Measurements from ENCODE around the gene SH3TC1.

SH3TC1 gene

DNA sequence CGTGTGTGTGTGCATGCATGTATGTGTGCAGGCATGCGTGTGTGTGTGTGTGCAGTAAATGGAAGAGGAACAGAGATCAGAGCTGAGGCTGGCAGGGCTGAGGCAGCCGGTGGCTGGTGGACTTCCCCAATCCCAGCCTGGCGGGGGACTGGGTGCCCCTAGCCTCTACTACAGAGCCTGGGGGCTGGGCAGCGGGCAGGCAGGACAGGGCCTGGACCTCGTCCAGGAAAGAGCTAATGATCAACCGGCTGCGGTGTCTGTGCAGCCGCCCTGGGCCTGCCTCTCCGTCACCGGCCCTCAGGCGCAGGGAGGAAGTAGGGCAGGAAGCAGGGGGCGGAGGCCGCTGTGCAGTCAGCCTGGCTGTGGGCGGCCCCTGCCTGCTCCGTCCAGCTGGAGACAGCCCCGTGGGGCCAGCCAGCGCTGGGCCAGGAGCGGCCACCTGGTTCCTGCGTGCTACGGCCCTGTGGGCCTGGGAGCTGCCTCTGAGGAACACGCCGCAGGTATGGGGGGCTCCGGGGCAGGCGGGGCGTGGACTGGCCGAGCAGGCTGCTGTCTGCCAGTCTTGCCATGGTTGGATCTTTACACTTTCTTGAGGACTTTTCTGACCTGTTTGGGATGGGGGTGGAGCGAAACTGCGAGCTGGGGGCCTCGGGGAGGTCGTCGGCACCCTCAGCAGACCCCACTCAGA lies at the start of gene SH3TC1:
SH3TC1 (plus strand) TSS at position 385 of the 688 bp plus-strand sequence. CDS start 5,905 bp downstream, outside the sequence.
- no peak for DNase-seq

DNA sequence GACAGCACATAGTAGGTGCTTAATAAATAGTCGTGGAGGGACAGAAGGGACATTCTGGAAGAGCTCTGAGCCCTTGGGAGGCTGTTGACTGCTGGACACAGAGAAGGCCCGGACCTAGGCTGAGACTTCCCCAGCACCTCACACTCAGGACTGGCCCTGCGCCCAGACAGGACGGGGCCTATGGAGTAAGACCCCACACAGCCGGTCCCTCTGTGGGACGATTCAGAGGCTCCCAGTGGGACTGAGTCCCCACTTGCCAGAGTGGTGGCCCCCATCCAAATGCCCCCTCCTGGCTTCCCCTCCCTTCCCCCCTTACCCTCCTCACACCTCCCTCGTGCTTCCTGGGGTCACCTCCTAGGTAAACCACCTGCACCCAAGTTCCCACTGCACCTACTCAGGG lies 49.4 kb upstream of the SH3TC1 start:
- DNase-seq = no peak

DNA sequence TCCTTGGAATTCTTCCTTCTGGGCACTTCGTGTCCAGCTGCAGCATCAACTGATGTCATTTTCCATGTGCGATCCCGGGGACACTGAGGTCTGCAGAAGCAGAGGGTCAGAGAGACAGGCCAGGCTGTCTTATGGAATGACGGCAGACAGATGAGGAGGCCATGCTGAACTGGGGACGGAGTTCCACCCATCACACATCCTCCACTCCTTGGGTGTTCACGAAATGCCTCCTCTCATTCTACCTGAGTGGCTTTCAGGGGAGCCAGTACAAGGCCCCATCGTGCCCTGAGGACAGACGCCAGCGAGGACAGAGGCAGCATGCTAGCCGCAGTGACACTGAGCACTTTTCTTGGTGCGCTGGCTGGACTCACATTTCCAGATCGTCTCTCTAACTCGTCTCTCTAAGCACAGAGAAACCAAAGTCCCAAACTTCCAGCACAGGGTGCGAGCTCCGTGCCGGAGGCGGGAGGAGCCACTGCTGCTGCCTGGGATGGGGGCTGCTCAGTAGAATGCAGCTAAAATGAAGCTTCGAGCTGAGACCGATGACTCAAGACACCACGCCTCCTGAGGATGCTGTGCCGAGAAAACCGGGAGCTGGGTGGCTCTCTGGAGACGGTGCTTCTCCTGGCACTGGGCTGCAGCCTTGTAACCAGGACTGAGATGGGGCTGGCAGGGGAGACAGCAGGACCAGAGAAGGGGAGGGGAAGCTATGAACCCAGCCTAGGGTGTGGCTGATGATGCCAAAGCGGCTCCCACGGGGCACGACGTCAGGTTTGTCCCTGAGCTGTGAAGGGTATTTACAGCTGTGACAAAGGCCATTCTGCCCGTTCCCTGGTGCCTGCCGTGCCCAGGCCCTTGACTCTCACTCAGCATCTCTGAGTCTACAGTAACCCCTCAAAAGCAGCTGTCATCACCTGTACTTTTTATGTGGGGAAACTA lies 48.7 kb upstream of the SH3TC1 start:
- DNase-seq = no peak

DNA sequence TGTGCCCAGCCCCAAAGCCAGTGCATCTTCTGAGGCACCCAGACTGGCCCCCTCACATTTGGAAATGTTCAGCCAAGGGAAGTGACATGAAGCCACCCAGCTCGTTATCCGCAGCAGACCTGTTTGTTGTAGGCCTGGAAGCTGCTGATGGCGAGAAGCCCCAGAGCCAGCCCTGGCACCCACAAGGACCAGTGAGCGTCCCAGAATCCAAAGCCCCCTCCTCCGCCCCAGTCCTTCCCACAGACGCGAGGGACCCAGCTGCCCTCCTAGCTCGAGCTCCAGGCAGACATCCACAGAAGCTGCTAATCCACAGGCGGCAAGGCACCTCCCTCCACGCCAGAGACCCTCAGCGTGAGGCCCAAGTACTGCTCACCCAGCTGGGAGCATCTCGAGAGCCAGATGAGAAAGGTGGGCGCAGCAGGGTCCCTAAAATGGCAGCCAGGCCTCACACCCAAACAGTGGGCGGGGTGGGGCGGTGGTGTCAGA lies 47.9 kb upstream of the SH3TC1 start:
- DNase-seq = no peak

DNA sequence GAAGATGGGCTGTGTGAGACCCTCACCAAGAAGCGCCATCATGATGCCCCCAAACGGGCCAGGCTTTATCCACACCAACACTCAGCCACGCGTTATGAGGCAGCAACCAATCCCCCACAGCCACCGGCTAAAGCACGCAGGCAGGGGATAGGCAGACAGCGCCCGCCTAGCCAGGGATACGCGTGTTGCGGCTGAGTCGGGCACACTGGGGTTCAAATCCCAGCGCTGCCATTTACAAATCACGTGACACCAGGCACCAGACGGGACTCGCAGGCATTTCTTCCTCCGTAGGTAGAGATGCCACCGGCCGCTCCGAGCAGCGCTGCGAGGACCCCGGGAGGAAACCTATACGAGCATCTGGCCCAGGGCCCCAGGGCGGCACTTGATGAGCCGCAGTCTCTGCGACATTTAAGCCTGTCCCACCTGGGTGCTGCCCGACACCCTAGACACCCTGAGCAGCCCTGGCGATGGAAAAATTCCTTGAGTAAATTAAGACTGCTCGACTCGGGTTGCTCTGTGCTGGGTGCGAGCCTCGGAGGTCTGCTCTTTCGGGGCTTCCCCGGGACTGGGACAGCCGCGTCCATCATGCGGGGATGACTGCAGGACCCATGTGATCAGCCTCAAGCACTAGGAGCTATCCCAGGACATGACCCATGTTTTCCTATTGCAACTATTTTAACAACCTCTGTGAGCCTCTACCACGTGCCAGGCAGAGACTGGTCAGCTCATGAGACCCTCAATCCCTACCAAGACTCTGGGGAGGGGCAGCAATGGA lies 46.8 kb upstream of the SH3TC1 start:
- no peak for DNase-seq

DNA sequence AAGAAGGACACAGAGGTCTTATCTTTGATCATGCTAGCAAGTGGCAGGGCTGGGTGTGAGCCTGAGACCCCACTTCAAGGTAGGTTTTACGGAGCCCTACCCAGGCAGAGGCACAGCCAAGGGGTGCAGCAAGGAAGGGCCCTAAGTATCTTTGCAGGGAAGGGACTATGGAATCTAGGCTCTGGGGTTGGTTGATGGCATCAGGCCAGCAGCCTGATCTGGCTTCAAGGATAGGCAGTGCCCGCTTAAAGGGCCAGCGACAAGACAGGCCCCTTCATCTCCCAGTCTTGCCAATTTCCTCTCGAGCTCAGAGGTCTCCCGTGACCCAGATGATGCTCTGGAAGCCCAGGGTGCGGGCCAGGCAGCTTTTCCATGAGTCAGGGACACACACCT lies 46.2 kb upstream of the SH3TC1 start:
- DNase-seq = no peak

DNA sequence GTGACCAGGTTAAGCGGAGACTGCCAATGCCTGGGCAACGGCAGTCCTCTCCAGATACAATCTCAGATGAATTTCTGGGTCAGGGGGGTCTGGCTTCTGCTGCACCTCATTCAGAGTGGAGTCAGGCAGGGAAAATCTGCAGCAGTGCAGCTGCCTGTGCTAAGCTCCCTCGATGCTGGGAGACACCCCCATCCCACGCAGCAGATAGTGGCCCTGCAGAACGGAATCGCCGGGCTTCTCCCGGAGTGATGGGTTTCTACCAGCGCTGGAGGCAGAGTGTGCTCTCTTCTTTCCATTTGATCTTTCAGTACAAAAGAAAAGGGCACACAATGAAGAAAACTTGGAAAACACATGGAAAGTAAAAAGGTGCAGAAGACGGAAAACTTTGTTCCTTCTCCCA lies 45.6 kb upstream of the SH3TC1 start:
- no peak for DNase-seq

DNA sequence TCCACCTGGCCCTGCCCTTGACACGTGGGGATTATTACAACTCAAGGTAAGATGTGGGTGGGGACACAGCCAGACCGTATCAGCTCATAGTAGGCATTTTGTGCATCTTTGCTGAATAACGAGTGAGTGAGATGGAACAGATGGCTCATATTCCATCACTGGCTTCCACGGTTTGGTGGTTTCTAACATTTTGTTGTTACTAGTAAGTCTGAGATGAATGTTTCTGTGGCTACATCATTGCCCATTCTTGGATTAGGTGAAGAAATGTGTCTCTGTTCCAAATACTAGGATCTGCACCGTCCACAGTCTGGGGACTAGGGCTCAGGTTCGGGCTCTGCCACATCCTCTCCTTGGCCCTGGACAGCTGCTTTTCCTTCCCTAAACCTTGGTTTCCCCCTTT lies 44.0 kb upstream of the SH3TC1 start:
- DNase-seq = no peak

DNA sequence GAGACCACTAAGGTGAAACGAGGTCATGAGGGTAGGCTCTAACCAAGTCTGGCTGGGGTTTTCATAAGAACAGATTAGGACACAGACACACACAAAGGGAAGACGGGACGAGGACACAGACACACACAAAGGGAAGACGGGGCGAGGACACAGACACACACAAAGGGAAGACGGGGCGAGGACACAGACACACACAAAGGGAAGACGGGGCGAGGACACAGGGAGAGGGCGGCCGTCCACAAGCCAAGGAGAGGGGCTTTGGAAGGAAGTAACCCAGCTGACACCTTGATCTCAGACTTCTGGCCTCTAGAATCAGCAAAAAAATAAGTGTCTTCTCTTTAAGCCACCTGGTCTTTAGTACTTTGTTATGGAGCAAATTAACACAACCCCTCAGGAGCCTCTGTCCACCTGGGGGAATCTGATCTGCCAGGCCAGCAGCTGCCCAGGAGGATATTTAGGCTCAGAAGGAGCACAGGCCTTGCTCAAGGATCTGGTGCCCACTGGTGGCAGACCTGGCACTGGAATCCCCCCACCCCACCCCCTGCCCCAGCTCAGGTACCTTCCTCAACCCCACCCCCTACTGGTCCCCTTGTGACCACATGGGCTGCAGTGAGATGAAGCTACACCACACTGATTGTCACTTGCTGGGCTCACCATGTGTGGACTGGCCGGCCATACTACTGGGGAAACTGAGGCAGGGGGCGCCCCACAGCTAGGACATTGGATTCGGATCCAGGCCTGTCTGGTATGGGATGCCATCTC lies 43.2 kb upstream of the SH3TC1 start:
- no peak for DNase-seq

DNA sequence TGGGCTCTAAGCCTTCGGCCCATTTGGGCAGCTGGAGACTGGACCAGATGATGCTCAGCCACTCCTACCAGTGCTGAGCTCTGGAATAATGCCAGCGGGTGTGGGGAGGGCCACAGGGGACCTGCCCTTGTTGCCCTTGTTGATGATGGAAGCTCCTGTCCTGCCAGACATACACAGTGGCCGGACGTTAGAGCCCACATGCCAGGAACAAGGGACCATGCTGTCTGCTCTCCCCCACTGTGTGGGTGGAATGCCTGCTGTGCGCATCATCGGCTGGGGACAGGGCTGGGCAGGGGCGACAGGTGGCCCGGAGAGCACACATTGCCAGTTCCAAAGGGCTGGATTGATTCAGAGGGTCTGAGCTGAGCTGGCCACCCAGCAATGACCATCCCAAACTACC lies 42.5 kb upstream of the SH3TC1 start:
- no peak for DNase-seq

DNA sequence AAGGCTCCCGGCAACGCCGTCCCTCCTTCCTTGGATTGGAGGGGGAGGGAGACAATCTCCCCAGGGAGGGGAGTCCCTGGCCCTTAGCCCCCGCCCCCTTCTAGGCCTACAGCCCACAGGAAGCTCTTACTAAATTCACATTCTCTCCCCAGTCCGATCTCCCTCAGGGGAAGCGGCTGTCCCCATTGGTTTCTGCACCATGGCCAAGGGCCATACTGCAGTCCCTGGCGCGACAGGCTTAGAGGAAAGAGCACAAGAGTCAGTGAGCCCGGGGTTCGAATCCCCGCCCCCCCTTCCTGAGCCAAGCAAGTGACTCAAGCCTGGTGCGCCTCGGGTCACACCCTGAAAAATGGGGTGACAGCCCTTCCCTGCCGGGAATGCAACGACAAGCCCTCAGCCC lies 41.6 kb upstream of the SH3TC1 start:
- no peak for DNase-seq

DNA sequence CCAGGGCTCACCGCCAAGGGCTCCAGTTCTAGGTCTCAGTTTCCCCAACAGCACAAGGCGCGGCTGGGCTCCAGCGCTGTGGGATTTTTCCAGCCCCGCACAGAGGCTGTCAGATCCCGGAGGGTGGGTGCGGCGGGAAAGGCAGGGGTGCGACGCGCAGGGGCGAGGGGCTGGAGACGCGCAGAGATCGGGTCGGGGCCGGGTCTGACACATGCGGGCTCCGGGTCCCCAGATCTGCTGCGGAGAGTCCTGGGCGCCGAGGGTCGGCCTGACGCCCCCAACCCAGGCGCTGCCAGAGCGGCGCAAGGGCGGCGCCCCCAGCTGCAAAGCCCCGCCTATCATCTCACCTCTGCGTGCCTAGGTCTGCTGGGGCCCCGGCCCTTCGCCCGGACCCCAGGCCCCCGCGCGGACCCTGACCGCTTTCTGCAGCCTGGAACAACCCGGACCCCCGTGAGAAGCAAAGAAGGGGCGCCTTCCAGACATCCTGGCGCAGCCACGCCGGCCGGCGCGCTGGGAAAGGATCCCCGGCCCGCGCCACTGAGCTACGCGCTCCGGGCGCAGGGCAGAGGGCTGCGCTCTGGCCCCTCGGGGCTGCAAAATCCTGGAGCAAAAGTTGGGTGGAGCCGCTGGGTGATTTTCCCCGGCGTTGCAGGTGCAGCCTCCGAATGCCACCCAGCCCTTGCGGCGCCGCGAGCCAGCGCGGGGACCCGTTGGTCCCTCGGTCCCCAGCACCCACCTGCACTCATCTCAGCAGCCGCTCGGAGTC lies 41.0 kb upstream of the SH3TC1 start:
- no peak for DNase-seq

DNA sequence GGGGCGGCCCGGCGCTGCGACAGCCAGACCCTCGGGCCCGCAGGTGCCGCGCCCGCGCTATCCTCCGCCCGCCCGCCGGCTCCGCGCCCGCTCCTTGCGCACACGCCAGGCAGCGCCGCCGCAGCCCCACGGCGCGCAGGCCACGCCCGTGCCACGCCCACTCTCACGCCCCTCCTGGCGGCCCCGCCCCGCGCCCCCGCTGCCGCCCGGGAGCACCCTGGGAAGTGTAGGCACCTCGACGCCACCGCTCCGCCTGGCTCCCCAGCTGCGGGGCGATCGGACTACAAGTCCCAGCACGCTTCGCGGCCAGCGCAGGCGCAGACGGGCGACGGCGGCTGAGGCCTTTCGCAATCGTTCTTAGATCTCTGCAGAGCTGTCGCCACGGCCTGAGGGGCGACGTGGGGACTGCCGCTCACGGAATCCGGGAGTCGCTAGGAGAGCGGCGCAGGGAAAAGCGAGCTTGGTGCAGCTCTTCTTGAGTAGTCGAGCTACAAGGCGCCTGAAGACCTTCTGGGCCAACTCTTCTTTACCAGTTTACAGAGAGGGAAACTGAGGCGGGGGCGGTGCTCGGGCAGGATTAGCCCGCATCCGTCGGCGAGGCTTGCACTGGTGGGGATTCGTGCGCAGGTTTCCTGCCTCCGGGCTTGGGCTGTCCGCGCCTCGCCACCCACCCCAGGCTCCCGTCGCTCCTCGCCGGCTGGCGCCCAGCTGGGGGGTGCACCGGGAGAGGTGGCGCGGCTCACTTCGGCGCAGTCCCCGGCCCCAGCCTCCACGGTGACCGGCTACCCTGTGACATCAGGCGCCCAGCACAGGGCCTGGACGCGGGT lies 40.2 kb upstream of the SH3TC1 start, which contains the start of gene ABLIM2:
ABLIM2 (minus strand) TSS at position 104 of the 827 bp plus-strand sequence. CDS start 124 bp downstream, outside the sequence.
- peak; percentile 86 for DNase-seq

DNA sequence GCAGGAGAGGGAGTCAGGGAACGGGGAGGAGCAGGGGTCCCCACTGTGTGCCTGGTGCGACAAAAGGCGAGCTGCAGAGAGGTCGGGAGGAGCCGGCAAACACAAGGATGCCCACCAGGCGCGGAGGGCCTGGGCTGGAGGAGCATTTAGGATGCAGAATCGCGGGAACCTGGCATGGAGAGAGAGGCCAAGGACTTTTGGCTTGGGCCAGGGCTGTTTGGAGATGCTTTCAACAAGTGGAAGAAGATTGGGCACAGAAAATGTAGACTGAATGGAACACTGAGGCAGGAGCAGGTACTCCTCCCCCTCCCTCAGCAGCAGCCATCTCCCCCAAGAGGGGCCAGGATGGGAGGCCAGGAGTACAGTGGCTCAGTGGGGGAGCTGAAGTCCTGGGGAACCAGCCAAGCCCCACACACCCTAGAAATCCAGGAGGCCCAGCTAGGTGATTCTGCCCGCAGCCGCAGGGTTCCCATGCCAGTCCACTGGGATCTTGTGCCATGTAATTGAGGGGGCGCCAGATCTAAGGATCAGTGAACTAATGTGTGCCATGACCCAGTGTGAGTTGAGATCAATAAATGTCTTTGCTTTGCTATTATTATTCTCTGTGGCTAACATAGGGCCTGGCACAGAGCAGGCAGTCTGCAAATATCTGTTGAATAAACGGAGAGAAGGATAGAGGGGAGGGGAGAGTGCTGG lies 39.4 kb upstream of the SH3TC1 start:
- DNase-seq = no peak

DNA sequence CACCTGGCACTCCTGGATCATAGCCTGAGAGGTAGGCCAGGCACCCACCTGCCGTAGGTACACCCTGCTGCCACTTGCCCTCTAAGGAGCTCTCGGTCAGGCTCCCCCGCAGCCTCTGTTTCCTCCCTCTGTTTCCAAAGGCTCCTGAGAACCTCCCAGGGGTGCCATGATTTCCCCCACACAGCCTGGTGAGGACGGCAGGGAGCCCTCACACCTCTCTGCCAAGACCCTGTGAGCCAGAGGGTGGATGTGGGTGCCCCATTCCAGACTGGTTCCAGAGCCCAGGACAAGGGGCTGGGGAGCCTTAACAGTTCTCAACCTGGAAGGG lies 38.9 kb upstream of the SH3TC1 start:
- no peak for DNase-seq

DNA sequence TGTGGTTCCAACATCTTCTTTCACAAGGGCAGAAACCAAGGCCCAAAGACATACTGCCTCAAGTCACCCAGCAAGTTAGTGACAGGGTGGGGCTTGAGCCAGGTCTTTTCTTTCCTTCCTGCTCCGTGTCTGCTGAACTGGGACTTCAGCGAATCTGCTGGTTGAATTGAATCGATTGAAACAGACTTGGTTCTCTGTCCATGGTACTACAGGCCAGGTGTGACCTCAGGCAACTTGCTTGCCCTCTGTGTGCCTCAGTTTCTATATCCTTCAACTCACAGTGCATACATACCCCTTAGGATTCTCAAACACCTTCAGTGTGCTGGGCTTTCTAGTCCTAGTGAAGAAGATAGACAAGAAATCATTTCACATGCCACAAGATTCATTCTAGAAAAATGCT lies 38.5 kb upstream of the SH3TC1 start:
- no peak for DNase-seq

DNA sequence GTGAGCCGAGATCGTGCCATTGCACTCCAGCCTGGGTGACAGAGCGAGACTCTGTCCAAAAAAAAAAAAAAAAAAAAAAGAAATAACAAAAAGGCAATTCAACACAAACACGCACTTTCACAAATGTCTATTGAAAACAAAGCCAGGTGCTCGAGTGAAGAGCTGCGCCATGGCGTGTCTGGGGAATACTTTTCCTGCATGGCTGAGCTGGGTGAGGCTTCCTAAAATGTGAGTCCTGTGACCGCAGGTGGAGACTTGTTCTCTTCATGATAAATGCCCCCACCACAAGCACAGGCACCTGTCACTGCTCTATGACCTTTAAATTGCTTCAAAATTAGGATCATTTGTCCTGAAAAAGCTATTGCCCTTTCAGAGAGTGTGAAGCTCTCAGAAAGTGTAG lies 36.5 kb upstream of the SH3TC1 start:
- DNase-seq = no peak

DNA sequence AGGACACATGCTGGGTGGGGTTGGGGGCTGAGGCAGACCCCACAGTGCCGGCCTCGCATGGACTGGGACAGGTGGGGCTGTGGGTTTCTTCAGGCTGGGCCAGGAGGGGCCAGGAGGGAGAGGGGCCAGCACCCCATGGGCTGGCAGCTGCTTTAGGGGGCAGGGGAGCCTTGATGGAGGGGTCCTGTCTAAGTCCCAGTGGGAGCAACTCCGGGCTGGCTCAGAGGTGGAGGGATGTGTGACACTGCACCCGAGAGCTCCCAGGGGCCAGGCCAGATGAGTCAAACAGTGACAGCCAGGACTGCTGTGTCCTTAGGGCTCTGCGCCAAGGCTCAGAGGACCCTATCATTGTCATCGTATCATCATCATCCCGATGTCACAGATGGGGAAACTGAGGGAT lies 36.1 kb upstream of the SH3TC1 start:
- no peak for DNase-seq

DNA sequence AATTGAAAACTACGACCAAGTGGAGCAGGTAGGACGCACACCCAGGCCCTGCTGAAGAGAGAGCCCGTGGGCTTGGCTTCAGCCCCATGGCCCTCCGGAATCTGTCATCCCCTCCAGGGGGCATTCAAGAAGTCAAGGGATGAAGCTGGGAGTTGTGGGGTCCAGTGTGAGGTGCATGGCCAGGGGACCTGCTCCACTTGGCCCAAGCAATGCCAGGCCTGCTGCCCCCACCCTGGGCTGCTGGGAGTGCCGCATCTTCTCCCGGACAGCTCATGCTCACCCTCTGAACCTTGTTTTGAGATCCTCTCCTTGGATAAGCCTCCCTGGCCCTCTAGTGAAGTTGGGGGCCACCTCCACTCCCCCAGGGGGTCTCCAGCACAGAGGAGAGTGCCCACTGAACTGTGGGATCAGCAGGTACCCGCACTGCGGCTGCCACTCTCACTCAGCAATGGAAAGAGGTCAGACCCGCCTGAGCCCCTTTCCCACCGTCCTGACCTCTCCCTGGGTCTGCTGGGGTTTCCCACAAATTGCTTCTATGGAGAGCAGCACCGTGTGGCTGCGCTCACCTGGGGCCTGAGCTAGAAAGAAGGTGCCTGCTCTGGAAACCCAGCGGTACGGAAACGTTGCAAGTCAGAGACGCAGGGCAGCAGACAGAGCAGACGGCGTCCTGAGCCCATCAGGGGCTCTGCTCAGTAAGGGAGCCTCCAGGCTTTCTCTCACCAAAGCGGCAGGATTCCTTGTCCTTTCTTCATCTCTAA lies 35.5 kb upstream of the SH3TC1 start:
- DNase-seq = no peak
